Measurements from ENCODE around the gene ZNF286A. TPM values are rescaled to one million over a fixed set of nuclear protein-coding genes. Genes with fewer than 3 reads are reported as not detected.
A peak's percentile ranks its signal among the peaks of the same experiment; 100 is the strongest.
"Not testable (repeated sequence)": the region's sequence is repeated elsewhere in the genome, so short reads cannot be mapped to it uniquely, and the experiment has no call there.

The ZNF286A gene
- total and polyA plus RNA-seq, 2 donors (not counting 3 experiments of a cell fraction or from before 2014, with no cell fraction given): 11.7 to 46.5 TPM

DNA sequence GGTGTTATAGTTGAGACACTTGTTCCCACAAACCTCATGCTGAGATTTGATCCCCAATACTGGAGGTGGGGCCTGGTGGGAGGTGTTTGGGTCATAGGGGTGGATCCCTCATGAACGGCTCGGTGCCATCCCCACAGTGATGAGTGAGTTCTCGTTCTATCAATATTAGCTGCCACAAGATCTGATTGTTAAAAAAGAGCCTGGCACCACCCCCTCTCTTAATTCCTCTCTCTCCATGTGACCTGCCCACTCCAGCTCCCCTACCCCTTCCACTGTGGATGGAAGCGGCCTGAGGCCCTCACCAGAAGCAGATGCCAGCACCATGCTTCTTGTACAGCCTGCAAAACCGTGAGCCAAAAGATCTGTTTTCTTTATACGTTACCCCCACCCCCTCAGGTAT is 46.6 kb upstream of the ZNF286A start:
- dilution Hi-C loops (cut with MboI; ENCODE audit: extremely low pct_ligation_motif_present, low sequenced_read_pairs) (no loop called here), intact Hi-C loops (cut with micrococcal nuclease) (no loop called here)
- Histone ChIP-seq H3K9me3 (replicated peaks; ENCODE audit: control insufficient read depth, insufficient read depth, low read length) (no peaks in the 10 kb centered on the region), H2AFZ (ENCODE audit: low read depth, low read length) (no peak overlapping the region), H3K9ac (replicated peaks; ENCODE audit: extremely low read depth, insufficient read depth, low read length) (no peak overlapping the region), H3K36me3 (ENCODE audit: control insufficient read depth in 2 of 2, extremely low read depth in 1 of 2, insufficient read depth in 2 of 2, low read length in 2 of 2) (no peaks in the 10 kb centered on the region), H3K4me2 (ENCODE audit: insufficient read depth, low read length) (no peak overlapping the region), H3K27me3 (ENCODE audit: control insufficient read depth in 2 of 2, insufficient read depth in 2 of 2, low read length in 2 of 2) (no peaks in the 10 kb centered on the region), H3K4me1 (ENCODE audit: control insufficient read depth, extremely low read depth, insufficient read depth, low read length) (peaks cover 24% of the 10 kb centered on the region), H3K27ac (ENCODE audit: insufficient read depth, low read depth, low read length) (no peak overlapping the region), H3K4me3 (replicated peaks in 1 of 3; ENCODE audit: insufficient read depth in 1 of 3, low read depth in 1 of 3, low read length in 3 of 3) (no peak overlapping the region), H4K20me1 (replicated peaks; ENCODE audit: control insufficient read depth, extremely low read depth, insufficient read depth, low read length) (no peaks in the 10 kb centered on the region), H3K9me1 (replicated peaks; ENCODE audit: control insufficient read depth, extremely low read depth, insufficient read depth, low read length) (no peaks in the 10 kb centered on the region), H3K79me2 (ENCODE audit: control insufficient read depth, insufficient read depth, low read length) (peaks cover 9% of the 10 kb centered on the region)
- no TSS peak for BruUV-seq (replicated peaks)
- FAIRE-seq (no peak), DNase-seq (ENCODE audit: low read depth, low spot score) (no peak)
- TF ChIP-seq, protein P1, sequence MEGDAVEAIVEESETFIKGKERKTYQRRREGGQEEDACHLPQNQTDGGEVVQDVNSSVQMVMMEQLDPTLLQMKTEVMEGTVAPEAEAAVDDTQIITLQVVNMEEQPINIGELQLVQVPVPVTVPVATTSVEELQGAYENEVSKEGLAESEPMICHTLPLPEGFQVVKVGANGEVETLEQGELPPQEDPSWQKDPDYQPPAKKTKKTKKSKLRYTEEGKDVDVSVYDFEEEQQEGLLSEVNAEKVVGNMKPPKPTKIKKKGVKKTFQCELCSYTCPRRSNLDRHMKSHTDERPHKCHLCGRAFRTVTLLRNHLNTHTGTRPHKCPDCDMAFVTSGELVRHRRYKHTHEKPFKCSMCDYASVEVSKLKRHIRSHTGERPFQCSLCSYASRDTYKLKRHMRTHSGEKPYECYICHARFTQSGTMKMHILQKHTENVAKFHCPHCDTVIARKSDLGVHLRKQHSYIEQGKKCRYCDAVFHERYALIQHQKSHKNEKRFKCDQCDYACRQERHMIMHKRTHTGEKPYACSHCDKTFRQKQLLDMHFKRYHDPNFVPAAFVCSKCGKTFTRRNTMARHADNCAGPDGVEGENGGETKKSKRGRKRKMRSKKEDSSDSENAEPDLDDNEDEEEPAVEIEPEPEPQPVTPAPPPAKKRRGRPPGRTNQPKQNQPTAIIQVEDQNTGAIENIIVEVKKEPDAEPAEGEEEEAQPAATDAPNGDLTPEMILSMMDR (IDR thresholded peaks at IDR 0.05; ENCODE audit: extremely low read depth in 1 of 2, insufficient read depth in 1 of 2, low read depth in 1 of 2, low read length in 2 of 2): no peak
- TF ChIP-seq EZH2 (IDR thresholded peaks at IDR 0.05; ENCODE audit: borderline replicate concordance, low read depth, low read length, severe bottlenecking) (no peak), GATA2 (IDR thresholded peaks at IDR 0.05; ENCODE audit: insufficient read depth, insufficient read length, low read depth, low read length) (no peak), JUN (IDR thresholded peaks at IDR 0.05; ENCODE audit: borderline replicate concordance, insufficient read depth, insufficient read length, low read depth) (no peak), FOS (IDR thresholded peaks at IDR 0.05; ENCODE audit: borderline replicate concordance, insufficient read depth, low read length) (no peak), MYC (IDR thresholded peaks at IDR 0.05; ENCODE audit: low read depth, low read length) (no peak), POLR2AphosphoS5 (IDR thresholded peaks at IDR 0.05; ENCODE audit: insufficient read depth, low read depth, low read length) (no peak), POLR2A (IDR thresholded peaks at IDR 0.05; ENCODE audit: low read depth, low read length) (no peak)
- TF ChIP-seq, protein P2, sequence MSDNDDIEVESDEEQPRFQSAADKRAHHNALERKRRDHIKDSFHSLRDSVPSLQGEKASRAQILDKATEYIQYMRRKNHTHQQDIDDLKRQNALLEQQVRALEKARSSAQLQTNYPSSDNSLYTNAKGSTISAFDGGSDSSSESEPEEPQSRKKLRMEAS (IDR thresholded peaks at IDR 0.05; ENCODE audit: insufficient read depth, insufficient read length): no peak
- CTCF ChIA-PET: no interaction called here
- POLR2A ChIA-PET: interaction anchor here (0.6 kb wide), 1 partner anchor 31 kb away, joined by 3 read pairs; the partner anchor contains the start of gene TRIM16

DNA sequence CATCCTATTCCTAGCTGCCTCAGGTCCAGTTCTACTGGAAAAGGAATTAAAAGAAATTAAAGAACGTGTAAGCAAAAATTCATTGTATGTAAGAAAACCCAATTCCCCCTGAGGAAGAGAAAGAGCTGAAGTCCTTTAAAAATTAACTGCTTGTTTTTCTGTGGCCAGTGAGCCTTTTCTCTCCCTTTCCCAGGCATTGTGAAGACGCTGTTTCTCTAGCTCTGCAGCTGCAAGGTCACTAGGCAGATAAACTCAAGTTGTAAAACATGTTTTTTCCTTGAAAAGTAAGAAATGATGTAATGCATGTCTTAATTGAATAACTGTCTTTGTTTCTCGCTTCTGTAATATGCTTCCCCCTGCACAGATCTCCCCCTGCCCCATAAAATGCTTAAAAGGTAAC is 45.2 kb upstream of the ZNF286A start:
- H4K20me1 ChIP-seq (replicated peaks; ENCODE audit: control insufficient read depth, extremely low read depth, insufficient read depth, low read length); dilution Hi-C loops (cut with MboI; ENCODE audit: extremely low pct_ligation_motif_present, low sequenced_read_pairs); H3K9me3 ChIP-seq (replicated peaks; ENCODE audit: control insufficient read depth, insufficient read depth, low read length); FAIRE-seq; POLR2A ChIA-PET; H3K4me3 ChIP-seq (replicated peaks in 1 of 3; ENCODE audit: insufficient read depth in 1 of 3, low read depth in 1 of 3, low read length in 3 of 3); H3K9me1 ChIP-seq (replicated peaks; ENCODE audit: control insufficient read depth, extremely low read depth, insufficient read depth, low read length); H3K9ac ChIP-seq (replicated peaks; ENCODE audit: extremely low read depth, insufficient read depth, low read length); BruUV-seq (replicated peaks); H3K27me3 ChIP-seq (ENCODE audit: control insufficient read depth in 2 of 2, insufficient read depth in 2 of 2, low read length in 2 of 2); H3K36me3 ChIP-seq (ENCODE audit: control insufficient read depth in 2 of 2, extremely low read depth in 1 of 2, insufficient read depth in 2 of 2, low read length in 2 of 2); H3K4me2 ChIP-seq (ENCODE audit: insufficient read depth, low read length); H3K27ac ChIP-seq (ENCODE audit: insufficient read depth, low read depth, low read length); H3K79me2 ChIP-seq (ENCODE audit: control insufficient read depth, insufficient read depth, low read length); intact Hi-C loops (cut with micrococcal nuclease); H2AFZ ChIP-seq (ENCODE audit: low read depth, low read length): not testable (repeated sequence)
- peak; percentile 73 for DNase-seq (ENCODE audit: low read depth, low spot score)
- CTCF ChIA-PET: interaction anchor here (0.8 kb wide), 1 partner anchor 143 kb away, joined by 3 read pairs; no protein-coding TSS in a partner anchor
- peaks cover 24% of the 10 kb centered on the region for H3K4me1 ChIP-seq (ENCODE audit: control insufficient read depth, extremely low read depth, insufficient read depth, low read length)

All from endothelial cell of umbilical vein (primary cell).